ENCODE measurements around the gene CDH4. TPM values are rescaled to one million over a fixed set of nuclear protein-coding genes. Genes with fewer than 3 reads are reported as not detected.

The CDH4 gene
- total and polyA plus RNA-seq, 2 donors (not counting 3 experiments of a cell fraction or from before 2014, with no cell fraction given): 0.17 to 0.51 TPM

- no peak for DNase-seq (ENCODE audit: low read depth, low spot score)
- H3K4me2 ChIP-seq (ENCODE audit: insufficient read depth, low read length): no peak overlapping the region
- no peak for FAIRE-seq
- TF ChIP-seq POLR2A (IDR thresholded peaks at IDR 0.05; ENCODE audit: low read depth, low read length): no peak
- TF ChIP-seq EZH2 (IDR thresholded peaks at IDR 0.05; ENCODE audit: borderline replicate concordance, low read depth, low read length, severe bottlenecking): no peak
- no peak for TF ChIP-seq FOS (IDR thresholded peaks at IDR 0.05; ENCODE audit: borderline replicate concordance, insufficient read depth, low read length)
- no peak for TF ChIP-seq CTCF (IDR thresholded peaks at IDR 0.05; ENCODE audit: extremely low read depth in 1 of 2, insufficient read depth in 1 of 2, low read depth in 1 of 2, low read length in 2 of 2)
- TF ChIP-seq GATA2 (IDR thresholded peaks at IDR 0.05; ENCODE audit: insufficient read depth, insufficient read length, low read depth, low read length): no peak
- TF ChIP-seq POLR2AphosphoS5 (IDR thresholded peaks at IDR 0.05; ENCODE audit: insufficient read depth, low read depth, low read length): no peak
- TF ChIP-seq JUN (IDR thresholded peaks at IDR 0.05; ENCODE audit: borderline replicate concordance, insufficient read depth, insufficient read length, low read depth): no peak
- TF ChIP-seq MYC (IDR thresholded peaks at IDR 0.05; ENCODE audit: low read depth, low read length): no peak
- TF ChIP-seq MAX (IDR thresholded peaks at IDR 0.05; ENCODE audit: insufficient read depth, insufficient read length): no peak
- ChIA-PET CTCF (no interaction called here), POLR2A (no interaction called here)
- no peak overlapping the region for H2AFZ ChIP-seq (ENCODE audit: low read depth, low read length)
- H3K4me1 ChIP-seq (ENCODE audit: control insufficient read depth, extremely low read depth, insufficient read depth, low read length): no peaks in the 10 kb centered on the region
- intact Hi-C loops (cut with micrococcal nuclease): no loop called here
- no peak overlapping the region for H3K9ac ChIP-seq (replicated peaks; ENCODE audit: extremely low read depth, insufficient read depth, low read length)
- dilution Hi-C loops (cut with MboI; ENCODE audit: extremely low pct_ligation_motif_present, low sequenced_read_pairs): no loop called here
- no peaks in the 10 kb centered on the region for H3K27me3 ChIP-seq (ENCODE audit: control insufficient read depth in 2 of 2, insufficient read depth in 2 of 2, low read length in 2 of 2)
- no peaks in the 10 kb centered on the region for H3K79me2 ChIP-seq (ENCODE audit: control insufficient read depth, insufficient read depth, low read length)
- no peak overlapping the region for H3K27ac ChIP-seq (ENCODE audit: insufficient read depth, low read depth, low read length)
- H3K4me3 ChIP-seq (replicated peaks in 1 of 3; ENCODE audit: insufficient read depth in 1 of 3, low read depth in 1 of 3, low read length in 3 of 3): no peak overlapping the region
- peaks cover 8% of the 10 kb centered on the region for H3K9me3 ChIP-seq (replicated peaks; ENCODE audit: control insufficient read depth, insufficient read depth, low read length)
- H3K9me1 ChIP-seq (replicated peaks; ENCODE audit: control insufficient read depth, extremely low read depth, insufficient read depth, low read length): no peaks in the 10 kb centered on the region
- H4K20me1 ChIP-seq (replicated peaks; ENCODE audit: control insufficient read depth, extremely low read depth, insufficient read depth, low read length): no peaks in the 10 kb centered on the region
- BruUV-seq (replicated peaks): no TSS peak
- no peaks in the 10 kb centered on the region for H3K36me3 ChIP-seq (ENCODE audit: control insufficient read depth in 2 of 2, extremely low read depth in 1 of 2, insufficient read depth in 2 of 2, low read length in 2 of 2)
Observed at GRCh38 chr20:61238813-61239212, 13.2 kb upstream of the CDH4 start.

Measured in endothelial cell of umbilical vein (primary cell).